A549 (cell line): ENCODE measurements around the gene TMEM220. TPM values are rescaled to one million over a fixed set of nuclear protein-coding genes. Genes with fewer than 3 reads are reported as not detected.

Experiments
- ATAC-seq, 2 experiments: fragments of 200-7000 bp in 1 of 2; fragments of >200 bp in 1 of 2; cut with Nextera tagmentation in 1 of 2; cut with Tn5 transposase in 1 of 2; 3 replicates each; pipeline versions ENCODE4 v1.8.0 to v1.9.1; 2018 to 2020; ENCODE audit warnings: mild to moderate bottlenecking in 1 of 2, moderate library complexity in 1 of 2
- CTCF ChIA-PET: fragments of 300-600 bp; sonication (Branson Sonifier 250); formaldehyde crosslinking; extraction: SDS; loops from one replicate; lab custom pipeline; 2021; ENCODE audit warnings: antibody characterized with exemption, inconsistent platforms; lab: Yijun Ruan, JAX
- POLR2A ChIA-PET: fragments of 350-600 bp; formaldehyde crosslinking; extraction: SDS; loops from one replicate; lab custom pipeline; 2021; ENCODE audit warnings: antibody characterized with exemption, inconsistent platforms; lab: Yijun Ruan, JAX
- DNase-seq, 2 experiments: peaks; one replicate each; pipeline versions ENCODE4 v3.0.0 to v3.0.0-alpha.2; 2011 to 2016; ENCODE audit warnings: low read depth in 1 of 2, low spot score in 1 of 2
- FAIRE-seq: peaks from 2 replicates; lab custom pipeline; 2011; peaks lifted over from hg19 to GRCh38; lab: Jason Lieb, UNC
- H3K27ac ChIP-seq, 2 experiments: fragments of >200 bp; sonication (Bioruptor Twin); formaldehyde crosslinking; 3 replicates each; pipeline ENCODE4 v1.5.1; 2016 to 2017
- H3K4me1 ChIP-seq: fragments of >200 bp; sonication (Bioruptor Twin); formaldehyde crosslinking; 3 replicates; pipeline ENCODE4 v1.6.1; 2016
- H3K4me2 ChIP-seq: fragments of >200 bp; sonication (Bioruptor Twin); formaldehyde crosslinking; 3 replicates; pipeline ENCODE4 v1.6.1; 2016
- H3K4me3 ChIP-seq: fragments of >200 bp; sonication (Bioruptor Twin); formaldehyde crosslinking; 3 replicates; pipeline ENCODE4 v1.5.1; 2016
- H3K9me3 ChIP-seq: fragments of >200 bp; sonication (Bioruptor Twin); formaldehyde crosslinking; 3 replicates; pipeline ENCODE4 v1.6.1; 2016
- ATOH8 ChIP-seq: fragments of 250-450 bp; sonication (Bioruptor Pico); IDR thresholded peaks from 2 replicates; pipeline ENCODE4 v1.5.0; 2020; ENCODE audit warnings: low read depth, mild to moderate bottlenecking, moderate library complexity
- CBX2 ChIP-seq: fragments of 200-600 bp; sonication (generic); IDR thresholded peaks from 2 replicates; pipeline ENCODE4 v1.6.1; 2016; ENCODE audit warnings: low read depth, mild to moderate bottlenecking, borderline replicate concordance
- EHF ChIP-seq: fragments of 250-450 bp; sonication (Bioruptor Pico); IDR thresholded peaks from 2 replicates; pipeline ENCODE4 v1.5.0; 2020; ENCODE audit warnings: mild to moderate bottlenecking
- EP300 ChIP-seq, 2 experiments: fragments of >200 bp; sonication (Bioruptor Twin); formaldehyde crosslinking; IDR thresholded peaks; 2 replicates in 1 of 2; 3 replicates in 1 of 2; pipeline ENCODE4 v1.6.1; 2016 to 2017
- FOXS1 ChIP-seq: fragments of 250-450 bp; sonication (Bioruptor Pico); IDR thresholded peaks from 2 replicates; pipeline ENCODE4 v1.5.0; 2020; ENCODE audit warnings: mild to moderate bottlenecking, moderate library complexity
- HDAC2 ChIP-seq: fragments of 200-600 bp; sonication (generic); IDR thresholded peaks from 2 replicates; pipeline ENCODE4 v1.6.1; 2016
- HES2 ChIP-seq: fragments of >200 bp; sonication (Bioruptor Twin); formaldehyde crosslinking; IDR thresholded peaks from 2 replicates; pipeline ENCODE4 v1.6.1; 2016
- HEYL ChIP-seq: fragments of 250-450 bp; sonication (Bioruptor Pico); IDR thresholded peaks from 2 replicates; pipeline ENCODE4 v1.8.0; 2021; ENCODE audit warnings: mild to moderate bottlenecking, moderate library complexity
- HOXB13 ChIP-seq: fragments of 250-450 bp; sonication (Bioruptor Pico); IDR thresholded peaks from 2 replicates; pipeline ENCODE4 v1.5.0; 2020; ENCODE audit warnings: low read depth, mild to moderate bottlenecking, moderate library complexity
- HOXB5 ChIP-seq: fragments of 250-450 bp; sonication (Bioruptor Pico); IDR thresholded peaks from 2 replicates; pipeline ENCODE4 v1.5.0; 2020; ENCODE audit warnings: mild to moderate bottlenecking, moderate library complexity
- KDM5A ChIP-seq: fragments of 200-600 bp; sonication (generic); IDR thresholded peaks from 2 replicates; pipeline ENCODE4 v1.6.1; 2016; ENCODE audit warnings: antibody characterized with exemption, mild to moderate bottlenecking
- MAFK ChIP-seq: fragments of 450-650 bp; IDR thresholded peaks from 2 replicates; pipeline ENCODE4 v1.6.1; 2014; ENCODE audit not compliant: partially characterized antibody
- NR3C1 ChIP-seq: fragments of >200 bp; sonication (Bioruptor Twin); formaldehyde crosslinking; IDR thresholded peaks from 3 replicates; pipeline ENCODE4 v1.6.1; 2017
- PHF8 ChIP-seq: fragments of 200-600 bp; sonication (generic); IDR thresholded peaks from 2 replicates; pipeline ENCODE4 v1.6.1; 2016; ENCODE audit warnings: low read depth, mild to moderate bottlenecking, antibody characterized with exemption, moderate library complexity, borderline replicate concordance
- POLR2AphosphoS2 ChIP-seq: conservative IDR thresholded peaks from 2 replicates; pipeline ENCODE4 v1.6.1; 2012; ENCODE audit warnings: low read length, improper control_type of control experiment, inconsistent platforms
- TFCP2L1 ChIP-seq: fragments of 250-450 bp; sonication (Bioruptor Pico); IDR thresholded peaks from 2 replicates; pipeline ENCODE4 v1.5.0; 2021; ENCODE audit warnings: mild to moderate bottlenecking
- TP53 ChIP-seq: fragments of 250-450 bp; sonication (Bioruptor Pico); IDR thresholded peaks from 2 replicates; pipeline ENCODE4 v1.5.0; 2021; ENCODE audit warnings: mild to moderate bottlenecking, moderate library complexity
- ZFP36 ChIP-seq: fragments of 450-650 bp; IDR thresholded peaks from 2 replicates; pipeline ENCODE4 v1.6.1; 2014; ENCODE audit warnings: borderline replicate concordance; ENCODE audit not compliant: partially characterized antibody
- WGBS: methylation state at CpG from one replicate; pipeline ENCODE4 v1.1.6; 2017; ENCODE audit errors: missing lambda C conversion rate; 5-methylcytosine and 5-hydroxymethylcytosine counted together
- polyA plus RNA-seq, 4 experiments: library from polyadenylated mRNA; depleted of rRNA in 3 of 4; stranded (reverse); fragments of >200 nt; fragmentation: RNase III in 1 of 4; extraction: RNeasy Plus Mini Kit Qiagen cat#74134 plus additional on column Dnase treatment in 1 of 4; gene quantifications; 2 replicates in 3 of 4; 3 replicates in 1 of 4; pipeline ENCODE4 v1.2.3, GENCODE V29; 2011 to 2017
- TF ChIP-seq, protein P1 (sequence below): fragments of 150-350 bp; IDR thresholded peaks from 2 replicates; pipeline ENCODE4 v1.6.1; 2014; ENCODE audit warnings: low read depth, mild to moderate bottlenecking, low read length
- TF ChIP-seq, protein P2 (sequence below): fragments of 250-450 bp; sonication (Bioruptor Pico); IDR thresholded peaks from 2 replicates; pipeline ENCODE4 v1.5.0; 2021; ENCODE audit warnings: mild to moderate bottlenecking, moderate library complexity, borderline replicate concordance

TMEM220 gene
- polyA plus RNA-seq, 2 of the 4 experiments (the other 2 are of a cell fraction): 3.8 to 6.3 TPM

DNA sequence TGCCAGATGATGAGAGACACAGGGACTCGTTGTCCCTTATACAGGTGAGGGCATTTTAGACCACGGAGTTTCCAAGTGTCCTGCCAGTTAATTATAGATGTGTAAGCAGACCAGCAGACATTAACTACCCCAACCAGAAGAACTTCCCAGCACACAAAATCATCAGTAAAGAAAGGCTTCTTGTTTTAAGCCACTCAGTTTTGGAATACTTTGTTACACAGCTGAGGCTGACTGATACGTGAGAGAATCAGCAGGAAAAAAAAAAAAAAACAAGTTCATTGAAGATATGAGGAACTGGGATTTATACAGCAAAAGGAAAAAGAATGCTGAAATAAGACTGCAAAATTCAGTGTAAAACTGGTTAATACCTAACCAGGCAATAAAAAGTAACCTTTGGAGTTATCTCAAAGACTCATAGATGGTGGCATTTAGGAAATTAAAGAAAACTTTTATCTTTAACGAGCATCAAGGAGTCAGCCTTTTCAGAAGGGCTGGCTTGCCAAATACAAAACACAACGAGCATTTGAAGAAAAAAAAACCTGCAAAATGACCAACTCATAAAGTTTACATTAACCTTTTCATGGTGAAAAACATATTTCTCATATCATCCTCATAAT lies 46.0 kb upstream of the TMEM220 start:
- Histone ChIP-seq H3K4me3 (no peak overlapping the region), H3K9me3 (peaks cover 12% of the 10 kb centered on the region), H3K27ac (no peak overlapping the region; a peak in 1 of 6 replicates), H3K4me2 (no peak overlapping the region), H3K4me1 (no peaks in the 10 kb centered on the region)
- no peak for ATAC-seq
- FAIRE-seq: no peak
- DNase-seq: no peak
- ChIA-PET POLR2A (no interaction called here), CTCF (interaction anchor here (0.6 kb wide), 1 partner anchor 1854 kb away, joined by 4 read pairs; no protein-coding TSS in a partner anchor)
- TF ChIP-seq HES2: no peak
- no peak for TF ChIP-seq PHF8
- TF ChIP-seq, protein P1, sequence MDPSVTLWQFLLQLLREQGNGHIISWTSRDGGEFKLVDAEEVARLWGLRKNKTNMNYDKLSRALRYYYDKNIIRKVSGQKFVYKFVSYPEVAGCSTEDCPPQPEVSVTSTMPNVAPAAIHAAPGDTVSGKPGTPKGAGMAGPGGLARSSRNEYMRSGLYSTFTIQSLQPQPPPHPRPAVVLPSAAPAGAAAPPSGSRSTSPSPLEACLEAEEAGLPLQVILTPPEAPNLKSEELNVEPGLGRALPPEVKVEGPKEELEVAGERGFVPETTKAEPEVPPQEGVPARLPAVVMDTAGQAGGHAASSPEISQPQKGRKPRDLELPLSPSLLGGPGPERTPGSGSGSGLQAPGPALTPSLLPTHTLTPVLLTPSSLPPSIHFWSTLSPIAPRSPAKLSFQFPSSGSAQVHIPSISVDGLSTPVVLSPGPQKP: no peak
- no peak for TF ChIP-seq CBX2
- TF ChIP-seq EP300 (IDR thresholded peaks at IDR 0.05): no peak
- TF ChIP-seq HDAC2: no peak
- TF ChIP-seq TP53 (CRISPR knock-in tag): no peak
- no peak for TF ChIP-seq EHF (CRISPR knock-in tag)
- TF ChIP-seq HOXB5 (CRISPR knock-in tag): no peak
- TF ChIP-seq ATOH8 (CRISPR knock-in tag): no peak
- no peak for TF ChIP-seq POLR2AphosphoS2
- TF ChIP-seq ZFP36: no peak
- WGBS: 10% methylated on average over 5 of the region's 5 CpGs

DNA sequence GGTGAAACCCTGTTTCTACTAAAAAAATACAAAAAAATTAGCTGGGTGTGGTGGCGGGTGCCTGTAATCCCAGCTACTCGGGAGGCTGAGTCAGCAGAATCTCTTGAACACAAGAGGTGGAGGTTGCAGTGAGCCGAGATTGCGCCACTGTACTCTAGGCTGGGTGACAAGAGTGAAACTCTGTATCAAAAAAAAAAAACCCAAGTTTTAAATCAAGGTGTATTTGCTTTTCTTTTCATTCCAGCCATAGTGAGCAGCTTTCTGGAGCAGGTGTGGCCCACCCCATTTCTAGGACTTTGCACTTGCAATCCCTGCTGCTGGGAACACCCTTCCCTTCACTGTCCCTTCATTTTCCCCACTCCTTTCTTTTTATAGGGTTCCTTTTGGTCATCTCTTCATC lies 45.2 kb upstream of the TMEM220 start:
- ATAC-seq: no peak
- no peak overlapping the region for H3K4me2 ChIP-seq
- DNase-seq: no peak
- TF ChIP-seq MAFK: peak; percentile 78
- TF ChIP-seq, protein P2, sequence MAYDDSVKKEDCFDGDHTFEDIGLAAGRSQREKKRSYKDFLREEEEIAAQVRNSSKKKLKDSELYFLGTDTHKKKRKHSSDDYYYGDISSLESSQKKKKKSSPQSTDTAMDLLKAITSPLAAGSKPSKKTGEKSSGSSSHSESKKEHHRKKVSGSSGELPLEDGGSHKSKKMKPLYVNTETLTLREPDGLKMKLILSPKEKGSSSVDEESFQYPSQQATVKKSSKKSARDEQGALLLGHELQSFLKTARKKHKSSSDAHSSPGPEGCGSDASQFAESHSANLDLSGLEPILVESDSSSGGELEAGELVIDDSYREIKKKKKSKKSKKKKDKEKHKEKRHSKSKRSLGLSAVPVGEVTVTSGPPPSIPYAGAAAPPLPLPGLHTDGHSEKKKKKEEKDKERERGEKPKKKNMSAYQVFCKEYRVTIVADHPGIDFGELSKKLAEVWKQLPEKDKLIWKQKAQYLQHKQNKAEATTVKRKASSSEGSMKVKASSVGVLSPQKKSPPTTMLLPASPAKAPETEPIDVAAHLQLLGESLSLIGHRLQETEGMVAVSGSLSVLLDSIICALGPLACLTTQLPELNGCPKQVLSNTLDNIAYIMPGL (CRISPR knock-in tag): no peak
- TF ChIP-seq FOXS1 (CRISPR knock-in tag): no peak
- TF ChIP-seq, all 56 proteins: peak for 1
- 52% methylated on average over 4 of the region's 4 CpGs for WGBS
- Histone ChIP-seq H3K27ac (no peak overlapping the region), H3K4me1 (no peaks in the 10 kb centered on the region), H3K4me3 (no peak overlapping the region), H3K9me3 (peaks cover 12% of the 10 kb centered on the region)
- POLR2A ChIA-PET: no interaction called here
- FAIRE-seq: no peak
- CTCF ChIA-PET: interaction anchor here (0.6 kb wide), 3 partner anchors 17 to 1855 kb away, joined by 3 to 4 read pairs (median 3); no protein-coding TSS in a partner anchor

- Histone ChIP-seq H3K9me3 (peaks cover 12% of the 10 kb centered on the region), H3K27ac (no peak overlapping the region), H3K4me2 (no peak overlapping the region), H3K4me1 (no peaks in the 10 kb centered on the region), H3K4me3 (no peak overlapping the region)
- DNase-seq (no peak), ATAC-seq (no peak), FAIRE-seq (no peak)
- 40% methylated on average over 2 of the region's 2 CpGs for WGBS
- POLR2A ChIA-PET: interaction anchor here (0.6 kb wide), 1 partner anchor 77 kb away, joined by 4 read pairs; no protein-coding TSS in a partner anchor
- TF ChIP-seq HOXB13 (CRISPR knock-in tag) (no peak), TFCP2L1 (CRISPR knock-in tag) (no peak), KDM5A (no peak), HEYL (CRISPR knock-in tag) (no peak), NR3C1 (no peak)
- CTCF ChIA-PET: interaction anchor here (1.2 to 2.6 kb wide), 5 partner anchors 11 to 72 kb away, joined by 3 to 12 read pairs (median 7); no protein-coding TSS in a partner anchor
These were observed 43.6 kb upstream of the TMEM220 start for GRCh38 chr17:10773391-10773790.
